CD14-positive monocyte (primary cell): ENCODE results near the gene TMEM37. TPM values are rescaled to one million over a fixed set of nuclear protein-coding genes. Genes with fewer than 3 reads are reported as not detected.

Experiments
- DNase-seq, 3 donors: peaks; one replicate each; pipeline ENCODE4 v3.0.0-alpha.2; 2011 to 2022
- H2AFZ ChIP-seq: 2 replicates; pipeline ENCODE4 v1.6.0; 2012; ENCODE audit warnings: mild to moderate bottlenecking, low read depth, low read length, inconsistent platforms; ENCODE audit not compliant: insufficient read depth, poor library complexity, severe bottlenecking
- H3K27ac ChIP-seq, 2 donors: 1 replicate in 1 of 2; 2 replicates in 1 of 2; pipeline ENCODE4 v1.5.1; 2012 to 2013; ENCODE audit warnings: low read length in 2 of 2, control low read depth in 1 of 2, inconsistent platforms in 1 of 2, low read depth in 1 of 2, mild to moderate bottlenecking in 1 of 2
- H3K27me3 ChIP-seq, 2 donors: one replicate each; pipeline versions ENCODE4 v1.6.0 to v1.6.1; 2011 to 2013; ENCODE audit warnings: low read length in 2 of 2; ENCODE audit not compliant: control insufficient read depth in 2 of 2, insufficient read depth in 2 of 2
- H3K36me3 ChIP-seq, 2 donors: replicated peaks in 1 of 2; 1 replicate in 1 of 2; 2 replicates in 1 of 2; pipeline versions ENCODE4 v1.5.1 to v1.6.1; 2012 to 2013; ENCODE audit warnings: low read length in 2 of 2, control low read depth in 1 of 2, inconsistent platforms in 1 of 2, mild to moderate bottlenecking in 1 of 2; ENCODE audit not compliant: insufficient read depth in 2 of 2, control insufficient read depth in 1 of 2
- H3K4me1 ChIP-seq, 2 donors: 1 replicate in 1 of 2; 2 replicates in 1 of 2; pipeline versions ENCODE4 v1.5.1 to v1.6.1; 2012 to 2013; ENCODE audit warnings: low read length in 2 of 2, control low read depth in 1 of 2, inconsistent platforms in 1 of 2, mild to moderate bottlenecking in 1 of 2, moderate library complexity in 1 of 2; ENCODE audit not compliant: insufficient read depth in 2 of 2, control insufficient read depth in 1 of 2
- H3K4me2 ChIP-seq: replicated peaks from 2 replicates; pipeline ENCODE3; 2012; ENCODE audit warnings: low read length, moderate library complexity, mild to moderate bottlenecking; ENCODE audit not compliant: poor library complexity, severe bottlenecking; ENCODE audit errors: extremely low read depth
- H3K4me3 ChIP-seq, 3 experiments: fragments of 200-600 bp in 1 of 3; sonication (generic) in 1 of 3; replicated peaks in 1 of 3; 1 replicate in 2 of 3; 2 replicates in 1 of 3; pipeline ENCODE4 v1.5.1; 2011 to 2013; ENCODE audit warnings: low read length in 3 of 3, mild to moderate bottlenecking in 3 of 3, control low read depth in 2 of 3, low read depth in 2 of 3, inconsistent platforms in 1 of 3, moderate library complexity in 1 of 3
- H3K79me2 ChIP-seq: 2 replicates; pipeline ENCODE4 v1.6.0; 2012; ENCODE audit warnings: mild to moderate bottlenecking, control low read depth, inconsistent platforms, low read length, moderate library complexity; ENCODE audit not compliant: insufficient read depth
- H3K9ac ChIP-seq: 2 replicates; pipeline ENCODE4 v1.6.0; 2017; ENCODE audit warnings: low read length, mild to moderate bottlenecking; ENCODE audit not compliant: insufficient read depth, poor library complexity, severe bottlenecking
- H3K9me3 ChIP-seq, 2 donors: replicated peaks in 1 of 2; 1 replicate in 1 of 2; 2 replicates in 1 of 2; pipeline versions ENCODE4 v1.5.1 to v1.6.1; 2012 to 2013; ENCODE audit warnings: low read length in 2 of 2, control low read depth in 1 of 2; ENCODE audit not compliant: control insufficient read depth in 1 of 2, insufficient read depth in 1 of 2
- H4K20me1 ChIP-seq: 2 replicates; pipeline ENCODE4 v1.6.0; 2012; ENCODE audit warnings: mild to moderate bottlenecking, low read length, control low read depth, moderate library complexity; ENCODE audit not compliant: insufficient read depth
- H3K27ac Mint-ChIP-seq, 7 donors: one replicate each; pipeline ENCODE4 v1.8.0; 2020; ENCODE audit warnings: mild to moderate bottlenecking in 7 of 7, mixed read lengths in 7 of 7, moderate library complexity in 6 of 7, inconsistent platforms in 2 of 7
- H3K27me3 Mint-ChIP-seq, 3 donors: one replicate each; pipeline ENCODE4 v1.8.0; 2021 to 2022; ENCODE audit warnings: low read depth in 3 of 3, mild to moderate bottlenecking in 3 of 3, mixed read lengths in 3 of 3, moderate library complexity in 3 of 3, inconsistent platforms in 1 of 3
- H3K36me3 Mint-ChIP-seq, 2 donors: one replicate each; pipeline ENCODE4 v1.8.0; 2020; ENCODE audit warnings: mixed read lengths in 2 of 2, inconsistent platforms in 1 of 2, mild to moderate bottlenecking in 1 of 2
- H3K4me1 Mint-ChIP-seq: one replicate; pipeline ENCODE4 v1.8.0; 2020; ENCODE audit warnings: mild to moderate bottlenecking, mixed read lengths
- H3K4me3 Mint-ChIP-seq, 2 donors: one replicate each; pipeline ENCODE4 v1.8.0; 2020; ENCODE audit warnings: mild to moderate bottlenecking in 2 of 2, mixed read lengths in 2 of 2, moderate library complexity in 1 of 2
- H3K9me3 Mint-ChIP-seq, 7 donors: one replicate each; pipeline ENCODE4 v1.8.0; 2020 to 2022; ENCODE audit warnings: mixed read lengths in 7 of 7, mild to moderate bottlenecking in 6 of 7, moderate library complexity in 6 of 7, inconsistent platforms in 2 of 7
- WGBS: methylation state at CpG from one replicate; pipeline ENCODE4 v1.1.5; 2013; ENCODE audit warnings: missing lambda C conversion rate; ENCODE audit not compliant: insufficient coverage; 5-methylcytosine and 5-hydroxymethylcytosine counted together
- intact Hi-C, 2 donors: fragments of 100-400 bp; cut with micrococcal nuclease; formaldehyde crosslinking; loops; one replicate each; pipeline versions ENCODE4 v1.15.0 to v1.15.1; 2023
- polyA plus RNA-seq, 3 donors: library from polyadenylated mRNA; depleted of rRNA in 1 of 3; unstranded in 2 of 3; stranded (reverse) in 1 of 3; fragments of 300-500 nt in 2 of 3; fragments of >200 nt in 1 of 3; fragmentation: Illumina TruSeq in 2 of 3; gene quantifications; 1 replicate in 2 of 3; 2 replicates in 1 of 3; pipeline ENCODE4 v1.2.3, GENCODE V29; 2012 to 2021
- TF ChIP-seq, protein P1 (sequence below): fragments of 200-600 bp; IDR thresholded peaks from one replicate; pipeline ENCODE4 v1.8.0; 2022; ENCODE audit warnings: antibody characterized with exemption, mild to moderate bottlenecking

TMEM37 gene
- polyA plus RNA-seq, 3 donors, result not detected

DNA sequence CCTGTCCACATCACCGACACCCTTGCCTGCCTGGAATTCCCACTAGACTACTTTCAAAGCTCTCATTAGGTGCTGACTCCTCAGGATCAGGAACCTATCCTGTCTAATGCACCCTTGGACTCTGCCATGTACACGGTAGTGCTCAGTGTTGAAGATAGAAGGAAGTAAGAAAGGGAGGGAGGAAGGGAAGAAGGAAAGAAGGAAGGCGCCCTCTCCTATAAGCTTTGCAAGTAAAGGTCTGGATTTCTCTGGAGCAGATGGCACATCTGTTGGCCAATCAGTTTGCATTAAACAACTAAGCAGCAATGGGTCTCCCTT lies 47.3 kb downstream of the TMEM37 start:
- Histone ChIP-seq H3K9ac (no peak overlapping the region), H3K4me3 (no peak overlapping the region), H3K27me3 (no peaks in the 10 kb centered on the region), H4K20me1 (no peaks in the 10 kb centered on the region), H2AFZ (no peak overlapping the region), H3K4me2 (no peak overlapping the region), H3K36me3 (no peaks in the 10 kb centered on the region), H3K27ac (no peak overlapping the region), H3K79me2 (no peaks in the 10 kb centered on the region), H3K9me3 (no peaks in the 10 kb centered on the region), H3K4me1 (no peaks in the 10 kb centered on the region)
- H3K4me3 Mint-ChIP-seq, result no peak overlapping the region
- peaks cover 0 to 6% (median 4%) of the 10 kb centered on the region in 3 donors for H3K27me3 Mint-ChIP-seq
- no peak overlapping the region for H3K27ac Mint-ChIP-seq
- WGBS, result 100% methylated on average over 1 of the region's 3 CpGs
- H3K4me1 Mint-ChIP-seq, result peaks cover 10% of the 10 kb centered on the region
- H3K36me3 Mint-ChIP-seq, result no peaks in the 10 kb centered on the region
- intact Hi-C loops, result no loop called here
- peaks cover 0 to 2% (median 0%) of the 10 kb centered on the region in 7 donors for H3K9me3 Mint-ChIP-seq
- TF ChIP-seq, protein P1, sequence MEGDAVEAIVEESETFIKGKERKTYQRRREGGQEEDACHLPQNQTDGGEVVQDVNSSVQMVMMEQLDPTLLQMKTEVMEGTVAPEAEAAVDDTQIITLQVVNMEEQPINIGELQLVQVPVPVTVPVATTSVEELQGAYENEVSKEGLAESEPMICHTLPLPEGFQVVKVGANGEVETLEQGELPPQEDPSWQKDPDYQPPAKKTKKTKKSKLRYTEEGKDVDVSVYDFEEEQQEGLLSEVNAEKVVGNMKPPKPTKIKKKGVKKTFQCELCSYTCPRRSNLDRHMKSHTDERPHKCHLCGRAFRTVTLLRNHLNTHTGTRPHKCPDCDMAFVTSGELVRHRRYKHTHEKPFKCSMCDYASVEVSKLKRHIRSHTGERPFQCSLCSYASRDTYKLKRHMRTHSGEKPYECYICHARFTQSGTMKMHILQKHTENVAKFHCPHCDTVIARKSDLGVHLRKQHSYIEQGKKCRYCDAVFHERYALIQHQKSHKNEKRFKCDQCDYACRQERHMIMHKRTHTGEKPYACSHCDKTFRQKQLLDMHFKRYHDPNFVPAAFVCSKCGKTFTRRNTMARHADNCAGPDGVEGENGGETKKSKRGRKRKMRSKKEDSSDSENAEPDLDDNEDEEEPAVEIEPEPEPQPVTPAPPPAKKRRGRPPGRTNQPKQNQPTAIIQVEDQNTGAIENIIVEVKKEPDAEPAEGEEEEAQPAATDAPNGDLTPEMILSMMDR, result no peak
- DNase-seq, result no peak

- Histone ChIP-seq H3K36me3 (no peaks in the 10 kb centered on the region), H3K27ac (no peak overlapping the region), H2AFZ (no peak overlapping the region), H3K4me2 (no peak overlapping the region), H4K20me1 (no peaks in the 10 kb centered on the region), H3K79me2 (no peaks in the 10 kb centered on the region), H3K4me3 (no peak overlapping the region), H3K27me3 (no peaks in the 10 kb centered on the region), H3K9me3 (no peaks in the 10 kb centered on the region), H3K4me1 (no peaks in the 10 kb centered on the region), H3K9ac (no peak overlapping the region)
- WGBS, result 94% methylated on average over 3 of the region's 5 CpGs
- TF ChIP-seq, protein P1, result no peak
- peaks cover 0 to 12% (median 9%) of the 10 kb centered on the region in 3 donors for H3K27me3 Mint-ChIP-seq
- H3K4me3 Mint-ChIP-seq, result no peak overlapping the region
- no peak for DNase-seq
- peaks cover 10% of the 10 kb centered on the region for H3K4me1 Mint-ChIP-seq
- no peak overlapping the region for H3K27ac Mint-ChIP-seq
- intact Hi-C loops, result no loop called here
- H3K36me3 Mint-ChIP-seq, result no peaks in the 10 kb centered on the region
- peaks cover 0 to 2% (median 0%) of the 10 kb centered on the region in 7 donors for H3K9me3 Mint-ChIP-seq
Measured at GRCh38 chr2:119480184-119480583, 48.5 kb downstream of the TMEM37 start.
